Tibial artery (tissue), 4 donors: Measurements from ENCODE around the gene HERC3.

Source experiments
- DNase-seq, 2 donors: peaks; one replicate each; pipeline ENCODE4 v3.0.0-alpha.2; 2019
- H3K27ac ChIP-seq, 2 donors: fragments of 200-600 bp; sonication (generic) in 1 of 2; 1 replicate in 1 of 2; 2 replicates in 1 of 2; pipeline ENCODE4 v1.5.1; 2018 to 2019; ENCODE audit warnings: mild to moderate bottlenecking in 1 of 2
- H3K27me3 ChIP-seq, 2 donors: fragments of 200-600 bp; sonication (generic) in 1 of 2; one replicate each; pipeline versions ENCODE4 v1.5.1 to v1.6.0; 2016 to 2019
- H3K36me3 ChIP-seq, 3 donors: fragments of 200-600 bp; sonication (generic) in 2 of 3; one replicate each; pipeline ENCODE4 v1.5.1; 2016 to 2019; ENCODE audit warnings: mild to moderate bottlenecking in 2 of 3
- H3K4me1 ChIP-seq, 4 donors: fragments of 200-600 bp; sonication (generic) in 2 of 4; 1 replicate in 3 of 4; 2 replicates in 1 of 4; pipeline ENCODE4 v1.5.1; 2016 to 2019
- H3K4me3 ChIP-seq, 2 donors: fragments of 200-600 bp; sonication (generic) in 1 of 2; 1 replicate in 1 of 2; 2 replicates in 1 of 2; pipeline ENCODE4 v1.5.1; 2018 to 2019; ENCODE audit warnings: mild to moderate bottlenecking in 2 of 2
- H3K9me3 ChIP-seq, 3 donors: fragments of 200-600 bp; sonication (generic) in 1 of 3; one replicate each; pipeline ENCODE4 v1.5.1; 2016 to 2019
- intact Hi-C: fragments of 100-400 bp; cut with DNase I; formaldehyde crosslinking; loops from one replicate; pipeline ENCODE4 v1.15.0; 2023; ENCODE audit warnings: low total_unique reads
- TF ChIP-seq, protein P1 (sequence below), 2 experiments: fragments of 200-600 bp in 1 of 2; fragments of 450-650 bp in 1 of 2; IDR thresholded peaks; one replicate each; pipeline ENCODE4 v1.5.1; 2017 to 2019; ENCODE audit warnings: antibody characterized with exemption in 2 of 2, mild to moderate bottlenecking in 1 of 2, moderate library complexity in 1 of 2

Gene HERC3

DNA sequence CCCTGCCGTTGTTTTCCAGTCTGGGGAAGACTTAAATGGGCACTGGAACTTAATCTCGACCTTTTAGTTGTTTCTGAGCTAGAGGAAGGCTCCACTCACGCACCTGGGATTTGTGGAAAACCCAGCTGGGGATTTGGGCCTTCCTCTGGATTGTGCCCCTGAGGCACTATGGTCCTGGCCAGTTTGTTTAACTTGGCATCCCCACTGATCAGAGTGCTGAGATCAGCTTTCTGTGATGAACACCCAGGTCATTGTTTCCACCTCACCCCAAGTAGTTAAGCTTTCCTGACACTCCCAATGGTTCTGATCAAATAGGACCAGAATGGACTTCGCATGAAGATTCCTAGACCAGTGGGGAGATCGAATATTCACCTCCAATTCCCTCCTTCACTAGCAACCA, 125.8 kb downstream of the HERC3 start:
- Histone ChIP-seq H3K9me3 (peaks cover 0 to 7% (median 7%) of the 10 kb centered on the region in 3 donors), H3K4me1 (peaks cover 0 to 31% (median 25%) of the 10 kb centered on the region in 4 donors), H3K4me3 (no peak overlapping the region), H3K27ac (no peak overlapping the region), H3K36me3 (peaks cover 17 to 24% (median 23%) of the 10 kb centered on the region in 3 donors), H3K27me3 (no peaks in the 10 kb centered on the region)
- no peak for DNase-seq
- intact Hi-C loops: no loop called here
- TF ChIP-seq, protein P1, sequence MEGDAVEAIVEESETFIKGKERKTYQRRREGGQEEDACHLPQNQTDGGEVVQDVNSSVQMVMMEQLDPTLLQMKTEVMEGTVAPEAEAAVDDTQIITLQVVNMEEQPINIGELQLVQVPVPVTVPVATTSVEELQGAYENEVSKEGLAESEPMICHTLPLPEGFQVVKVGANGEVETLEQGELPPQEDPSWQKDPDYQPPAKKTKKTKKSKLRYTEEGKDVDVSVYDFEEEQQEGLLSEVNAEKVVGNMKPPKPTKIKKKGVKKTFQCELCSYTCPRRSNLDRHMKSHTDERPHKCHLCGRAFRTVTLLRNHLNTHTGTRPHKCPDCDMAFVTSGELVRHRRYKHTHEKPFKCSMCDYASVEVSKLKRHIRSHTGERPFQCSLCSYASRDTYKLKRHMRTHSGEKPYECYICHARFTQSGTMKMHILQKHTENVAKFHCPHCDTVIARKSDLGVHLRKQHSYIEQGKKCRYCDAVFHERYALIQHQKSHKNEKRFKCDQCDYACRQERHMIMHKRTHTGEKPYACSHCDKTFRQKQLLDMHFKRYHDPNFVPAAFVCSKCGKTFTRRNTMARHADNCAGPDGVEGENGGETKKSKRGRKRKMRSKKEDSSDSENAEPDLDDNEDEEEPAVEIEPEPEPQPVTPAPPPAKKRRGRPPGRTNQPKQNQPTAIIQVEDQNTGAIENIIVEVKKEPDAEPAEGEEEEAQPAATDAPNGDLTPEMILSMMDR (IDR thresholded peaks at IDR 0.05): no peak

DNA sequence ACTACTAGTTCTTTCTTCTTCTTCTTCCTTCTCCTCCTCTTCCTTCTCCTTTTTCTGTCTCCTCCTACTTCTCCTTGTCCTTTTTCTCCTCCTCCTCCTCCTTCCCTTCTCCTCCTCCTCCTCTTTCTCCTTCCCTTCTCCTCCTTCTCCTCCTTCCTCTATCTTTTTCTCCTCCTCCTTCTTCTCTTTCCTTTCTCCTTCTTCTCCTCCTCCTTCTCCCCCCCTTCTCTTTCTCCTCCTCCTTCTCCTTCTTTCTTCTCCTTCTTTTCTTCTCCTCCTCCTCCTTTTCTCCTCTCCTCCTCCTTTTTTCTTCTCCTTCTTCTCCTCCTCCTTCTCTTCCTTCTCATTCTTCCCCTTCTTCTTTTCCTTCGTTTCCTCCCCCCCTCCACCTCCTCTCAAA, 127.1 kb downstream of the HERC3 start:
- Histone ChIP-seq H3K27ac (no peak overlapping the region), H3K4me1 (peaks cover 0 to 44% (median 33%) of the 10 kb centered on the region in 4 donors), H3K27me3 (no peaks in the 10 kb centered on the region), H3K4me3 (no peak overlapping the region), H3K9me3 (peaks cover 0 to 7% (median 7%) of the 10 kb centered on the region in 3 donors), H3K36me3 (peaks cover 17 to 35% (median 23%) of the 10 kb centered on the region in 3 donors)
- DNase-seq: no peak
- TF ChIP-seq, protein P1 (IDR thresholded peaks at IDR 0.05): no peak
- intact Hi-C loops: no loop called here

GRCh38 chr4:88720451-88721428, 128.5 kb downstream of the HERC3 start:
- Histone ChIP-seq H3K4me3 (no peak overlapping the region), H3K27ac (peak overlapping the region; percentile 52 to 66), H3K36me3 (peaks cover 17 to 45% (median 23%) of the 10 kb centered on the region in 3 donors), H3K27me3 (no peaks in the 10 kb centered on the region), H3K4me1 (peaks cover 0 to 52% (median 35%) of the 10 kb centered on the region in 4 donors), H3K9me3 (peaks cover 0 to 7% (median 7%) of the 10 kb centered on the region in 3 donors)
- TF ChIP-seq, protein P1 (IDR thresholded peaks at IDR 0.05): no peak
- intact Hi-C loops: no loop called here
- no peak for DNase-seq

DNA sequence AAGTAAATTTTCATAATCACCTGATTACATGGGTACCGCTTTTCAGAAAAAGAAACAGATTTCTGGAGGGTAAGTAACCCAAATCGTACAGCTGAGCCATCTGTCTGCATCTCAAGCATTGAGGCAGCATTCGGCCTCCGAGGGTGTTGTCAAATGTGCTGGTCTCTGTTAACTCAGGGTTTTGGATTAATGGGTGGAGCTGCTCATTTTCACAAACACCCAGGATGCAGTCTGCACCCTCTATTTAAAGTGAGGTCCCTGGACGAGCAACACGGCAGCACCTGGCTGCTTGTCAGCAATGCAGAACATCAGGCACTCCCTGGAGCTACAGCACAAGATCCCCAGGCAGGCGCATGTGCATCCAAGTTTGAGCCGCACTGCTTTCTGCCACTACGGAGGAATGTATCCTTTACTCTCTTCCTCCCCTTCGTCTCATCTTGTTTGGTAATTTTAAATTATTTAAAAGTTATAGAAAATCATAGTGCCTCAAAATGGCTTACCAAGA, 130.0 kb downstream of the HERC3 start:
- Histone ChIP-seq H3K27me3 (no peaks in the 10 kb centered on the region), H3K9me3 (peaks cover 0 to 7% (median 1%) of the 10 kb centered on the region in 3 donors), H3K4me3 (no peak overlapping the region), H3K36me3 (peaks cover 18 to 48% (median 20%) of the 10 kb centered on the region in 3 donors), H3K27ac (peak overlapping the region in 1 of 2 donors; percentile 52), H3K4me1 (peaks cover 0 to 52% (median 35%) of the 10 kb centered on the region in 4 donors)
- intact Hi-C loops: no loop called here
- TF ChIP-seq, protein P1 (IDR thresholded peaks at IDR 0.05): no peak
- no peak for DNase-seq

DNA sequence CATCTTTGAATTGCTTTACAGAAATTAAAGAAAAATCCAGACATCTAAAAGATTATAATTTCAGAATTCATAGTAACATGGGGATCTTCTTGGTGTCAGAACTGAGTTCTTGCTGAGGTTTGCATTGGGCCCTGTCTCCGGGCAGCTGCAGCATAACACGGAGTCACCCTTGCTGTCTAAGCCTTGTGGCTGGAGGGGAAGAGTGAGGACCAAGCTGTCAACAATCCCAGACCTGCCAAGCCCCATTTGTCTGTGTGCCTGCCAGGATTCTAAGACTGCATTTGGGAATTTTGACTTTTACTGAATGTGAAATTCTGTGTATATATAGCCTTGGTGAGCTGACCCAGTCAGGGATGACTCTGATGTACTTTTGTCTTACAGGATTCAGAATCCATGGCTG, 130.5 kb downstream of the HERC3 start:
- peaks cover 18 to 50% (median 20%) of the 10 kb centered on the region in 3 donors for H3K36me3 ChIP-seq
- intact Hi-C loops: no loop called here
- peak overlapping the region; percentile 13 to 52 for H3K27ac ChIP-seq
- H3K27me3 ChIP-seq: no peaks in the 10 kb centered on the region
- DNase-seq: peak in 1 of 2 donors; percentile 70
- H3K4me1 ChIP-seq: peaks cover 0 to 57% (median 35%) of the 10 kb centered on the region in 4 donors
- H3K9me3 ChIP-seq: peaks cover 0 to 4% (median 0%) of the 10 kb centered on the region in 3 donors
- H3K4me3 ChIP-seq: no peak overlapping the region
- TF ChIP-seq, protein P1 (IDR thresholded peaks at IDR 0.05): no peak
